GM21723 (cell line): ENCODE results near the gene TBPL2.

ENCODE experiments used
- ATAC-seq: cut with Tn5 transposase; IDR thresholded peaks from one replicate; pipeline ENCODE4 v1.9.1; 2021; ENCODE audit warnings: mild to moderate bottlenecking, moderate library complexity; ENCODE audit not compliant: unreplicated experiment

The TBPL2 gene

DNA sequence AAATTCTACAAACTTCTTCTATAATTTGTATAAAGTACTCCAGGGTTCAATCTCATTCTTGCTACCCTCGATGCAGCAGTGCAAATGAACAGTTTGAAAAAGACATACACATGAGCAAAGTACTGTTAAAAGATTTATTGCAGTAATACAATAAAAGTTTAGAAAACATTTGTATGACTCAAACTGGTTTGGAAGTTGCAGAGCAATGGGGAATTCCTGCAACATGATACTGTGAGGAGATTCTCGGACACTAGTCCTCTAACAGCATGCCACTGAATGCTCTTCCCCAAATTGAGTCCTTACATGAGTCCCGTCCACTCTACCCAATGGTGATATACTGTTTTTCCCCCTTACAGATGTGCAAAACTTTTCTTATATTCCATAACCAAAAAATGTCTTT is 74.1 kb downstream of the TBPL2 start:
- ATAC-seq, result no peak
